Tibial artery (tissue), 4 donors: ENCODE results near the gene SPIB.
"Not testable (repeated sequence)": the region's sequence is repeated elsewhere in the genome, so short reads cannot be mapped to it uniquely, and the experiment has no call there.

Source experiments
- DNase-seq, 2 donors: peaks; one replicate each; pipeline ENCODE4 v3.0.0-alpha.2; 2019
- H3K27ac ChIP-seq, 2 donors: fragments of 200-600 bp; sonication (generic) in 1 of 2; 1 replicate in 1 of 2; 2 replicates in 1 of 2; pipeline ENCODE4 v1.5.1; 2018 to 2019; ENCODE audit warnings: mild to moderate bottlenecking in 1 of 2
- H3K27me3 ChIP-seq, 2 donors: fragments of 200-600 bp; sonication (generic) in 1 of 2; one replicate each; pipeline versions ENCODE4 v1.5.1 to v1.6.0; 2016 to 2019
- H3K36me3 ChIP-seq, 3 donors: fragments of 200-600 bp; sonication (generic) in 2 of 3; one replicate each; pipeline ENCODE4 v1.5.1; 2016 to 2019; ENCODE audit warnings: mild to moderate bottlenecking in 2 of 3
- H3K4me1 ChIP-seq, 4 donors: fragments of 200-600 bp; sonication (generic) in 2 of 4; 1 replicate in 3 of 4; 2 replicates in 1 of 4; pipeline ENCODE4 v1.5.1; 2016 to 2019
- H3K4me3 ChIP-seq, 2 donors: fragments of 200-600 bp; sonication (generic) in 1 of 2; 1 replicate in 1 of 2; 2 replicates in 1 of 2; pipeline ENCODE4 v1.5.1; 2018 to 2019; ENCODE audit warnings: mild to moderate bottlenecking in 2 of 2
- H3K9me3 ChIP-seq, 3 donors: fragments of 200-600 bp; sonication (generic) in 1 of 3; one replicate each; pipeline ENCODE4 v1.5.1; 2016 to 2019
- CTCF ChIP-seq, 2 experiments: fragments of 200-600 bp in 1 of 2; fragments of 450-650 bp in 1 of 2; IDR thresholded peaks; one replicate each; pipeline ENCODE4 v1.5.1; 2017 to 2019; ENCODE audit warnings: antibody characterized with exemption in 2 of 2, mild to moderate bottlenecking in 1 of 2, moderate library complexity in 1 of 2
- intact Hi-C: fragments of 100-400 bp; cut with DNase I; formaldehyde crosslinking; loops from one replicate; pipeline ENCODE4 v1.15.0; 2023; ENCODE audit warnings: low total_unique reads

Gene SPIB

GRCh38 chr19:50465986-50466705 is 47.4 kb downstream of the SPIB start:
- no peak for DNase-seq
- TF ChIP-seq CTCF (IDR thresholded peaks at IDR 0.05) = no peak
- no peaks in the 10 kb centered on the region for H3K4me1 ChIP-seq
- intact Hi-C loops = no loop called here
- no peak overlapping the region for H3K4me3 ChIP-seq
- H3K27ac ChIP-seq = no peak overlapping the region
- H3K36me3 ChIP-seq = no peaks in the 10 kb centered on the region
- H3K9me3 ChIP-seq = no peaks in the 10 kb centered on the region
- peaks cover 0 to 66% of the 10 kb centered on the region in 2 donors for H3K27me3 ChIP-seq

GRCh38 chr19:50466706-50467039 is 47.9 kb downstream of the SPIB start:
- no peak for DNase-seq
- Histone ChIP-seq H3K4me3 (no peak overlapping the region), H3K36me3 (no peaks in the 10 kb centered on the region), H3K27ac (no peak overlapping the region), H3K27me3 (peaks cover 0 to 61% of the 10 kb centered on the region in 2 donors), H3K4me1 (no peaks in the 10 kb centered on the region), H3K9me3 (no peaks in the 10 kb centered on the region)
- intact Hi-C loops = no loop called here
- no peak for TF ChIP-seq CTCF (IDR thresholded peaks at IDR 0.05)

GRCh38 chr19:50467566-50467965 is 48.8 kb downstream of the SPIB start:
- Histone ChIP-seq H3K36me3 (no peaks in the 10 kb centered on the region), H3K27me3 (peaks cover 0 to 52% of the 10 kb centered on the region in 2 donors), H3K9me3 (no peaks in the 10 kb centered on the region), H3K4me1 (no peaks in the 10 kb centered on the region), H3K27ac (no peak overlapping the region), H3K4me3 (no peak overlapping the region)
- intact Hi-C loops = no loop called here
- no peak for DNase-seq
- TF ChIP-seq CTCF (IDR thresholded peaks at IDR 0.05) = no peak

- H3K27me3 ChIP-seq = peaks cover 0 to 47% of the 10 kb centered on the region in 2 donors
- no peak overlapping the region for H3K4me3 ChIP-seq
- no peaks in the 10 kb centered on the region for H3K9me3 ChIP-seq
- no peaks in the 10 kb centered on the region for H3K36me3 ChIP-seq
- H3K27ac ChIP-seq = no peak overlapping the region
- TF ChIP-seq CTCF (IDR thresholded peaks at IDR 0.05) = no peak
- intact Hi-C loops = no loop called here
- H3K4me1 ChIP-seq = no peaks in the 10 kb centered on the region
- no peak for DNase-seq
Measured at GRCh38 chr19:50468818-50469217, 50.1 kb downstream of the SPIB start.

- H3K9me3 ChIP-seq, H3K36me3 ChIP-seq, H3K27me3 ChIP-seq, intact Hi-C loops, H3K4me3 ChIP-seq, H3K27ac ChIP-seq, DNase-seq: not testable (repeated sequence)
- H3K4me1 ChIP-seq = peaks cover 0 to 18% (median 14%) of the 10 kb centered on the region in 4 donors
Measured at GRCh38 chr19:50473336-50473735, 54.6 kb downstream of the SPIB start.

GRCh38 chr19:50475101-50475568 is 56.4 kb downstream of the SPIB start:
- Histone ChIP-seq H3K27ac (no peak overlapping the region), H3K4me3 (no peak overlapping the region), H3K27me3 (no peaks in the 10 kb centered on the region), H3K4me1 (peaks cover 0 to 21% (median 14%) of the 10 kb centered on the region in 4 donors), H3K9me3 (no peaks in the 10 kb centered on the region), H3K36me3 (peaks cover 4 to 18% (median 15%) of the 10 kb centered on the region in 3 donors)
- intact Hi-C loops = no loop called here
- no peak for TF ChIP-seq CTCF (IDR thresholded peaks at IDR 0.05)
- DNase-seq = no peak
